ENCODE data around the gene FHOD3.

FHOD3 gene

DNA sequence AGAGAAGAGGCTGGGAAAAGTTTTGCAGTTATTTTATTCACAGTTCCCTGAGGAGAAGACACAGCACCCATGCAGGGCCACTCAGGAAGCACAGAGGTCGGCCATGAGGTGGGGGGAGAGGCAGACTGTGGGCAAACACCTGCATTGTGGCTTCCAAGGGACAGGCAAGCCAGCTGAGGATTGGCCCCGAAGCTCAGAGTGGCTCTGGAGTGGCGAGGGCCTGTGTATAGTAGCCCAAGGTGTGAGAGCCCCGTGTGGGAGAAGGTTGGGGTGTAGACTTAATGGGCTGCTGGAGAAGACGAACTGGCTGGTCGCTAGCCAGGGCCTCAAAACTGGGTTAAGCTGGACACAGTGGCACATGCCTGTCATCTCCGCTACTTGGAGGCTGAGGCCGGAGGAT lies 218.7 kb downstream of the FHOD3 start:
- Histone ChIP-seq H3K36me3 (ENCODE audit: control insufficient read depth, insufficient read depth, low read length) (no peaks in the 10 kb centered on the region), H3K4me3 (ENCODE audit: insufficient read depth, low read depth, low read length, poor library complexity, severe bottlenecking) (no peak overlapping the region), H3K9me3 (ENCODE audit: control insufficient read depth, low read length) (no peaks in the 10 kb centered on the region)

DNA sequence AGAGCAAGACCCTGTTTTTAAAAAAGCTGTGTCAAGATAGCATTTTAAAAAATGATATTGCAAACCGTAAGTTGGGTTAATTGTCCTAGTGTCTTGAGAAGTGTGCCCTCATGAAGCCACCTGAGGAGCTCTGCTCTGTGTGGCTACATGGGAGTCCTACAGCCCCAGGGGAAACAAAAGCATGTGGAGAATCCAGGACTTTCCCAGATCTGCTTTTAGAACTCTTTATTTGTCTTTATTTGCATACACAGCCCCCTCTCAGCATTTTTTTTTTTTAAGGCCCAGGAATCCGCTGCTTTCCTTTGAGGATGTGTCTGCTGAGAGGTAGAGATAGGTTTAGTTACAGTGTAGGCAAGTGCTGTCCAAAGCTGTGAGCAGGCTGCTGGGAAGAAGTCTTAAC lies 219.2 kb downstream of the FHOD3 start:
- no peaks in the 10 kb centered on the region for H3K9me3 ChIP-seq (ENCODE audit: control insufficient read depth, low read length)
- H3K27ac ChIP-seq (ENCODE audit: insufficient read depth, low read length, poor library complexity, severe bottlenecking) = no peak overlapping the region
- no peak for DNase-seq
- H3K4me3 ChIP-seq (ENCODE audit: insufficient read depth, low read depth, low read length, poor library complexity, severe bottlenecking) = no peak overlapping the region
- no peaks in the 10 kb centered on the region for H3K4me1 ChIP-seq (ENCODE audit: control insufficient read depth, insufficient read depth, low read length, poor library complexity, severe bottlenecking)
- H3K27me3 ChIP-seq (replicated peaks; ENCODE audit: control insufficient read depth, insufficient read depth, low read length, poor library complexity, severe bottlenecking) = no peaks in the 10 kb centered on the region
- no peaks in the 10 kb centered on the region for H3K36me3 ChIP-seq (ENCODE audit: control insufficient read depth, insufficient read depth, low read length)

More for the DNA sequence above, 218.7 kb downstream of the FHOD3 start:
- DNase-seq = no peak
- Histone ChIP-seq H3K27me3 (replicated peaks; ENCODE audit: control insufficient read depth, insufficient read depth, low read length, poor library complexity, severe bottlenecking) (no peaks in the 10 kb centered on the region), H3K4me1 (ENCODE audit: control insufficient read depth, insufficient read depth, low read length, poor library complexity, severe bottlenecking) (no peaks in the 10 kb centered on the region), H3K27ac (ENCODE audit: insufficient read depth, low read length, poor library complexity, severe bottlenecking) (no peak overlapping the region)

- Histone ChIP-seq H3K4me3 (ENCODE audit: insufficient read depth, low read depth, low read length, poor library complexity, severe bottlenecking) (no peak overlapping the region), H3K36me3 (ENCODE audit: control insufficient read depth, insufficient read depth, low read length) (no peaks in the 10 kb centered on the region), H3K27me3 (replicated peaks; ENCODE audit: control insufficient read depth, insufficient read depth, low read length, poor library complexity, severe bottlenecking) (no peaks in the 10 kb centered on the region), H3K9me3 (ENCODE audit: control insufficient read depth, low read length) (no peaks in the 10 kb centered on the region), H3K4me1 (ENCODE audit: control insufficient read depth, insufficient read depth, low read length, poor library complexity, severe bottlenecking) (no peaks in the 10 kb centered on the region), H3K27ac (ENCODE audit: insufficient read depth, low read length, poor library complexity, severe bottlenecking) (no peak overlapping the region)
- DNase-seq = no peak
Observed at GRCh38 chr18:36518839-36519238, 221.3 kb downstream of the FHOD3 start.

- no peaks in the 10 kb centered on the region for H3K4me1 ChIP-seq (ENCODE audit: control insufficient read depth, insufficient read depth, low read length, poor library complexity, severe bottlenecking)
- no peak for DNase-seq
- H3K36me3 ChIP-seq (ENCODE audit: control insufficient read depth, insufficient read depth, low read length) = no peaks in the 10 kb centered on the region
- no peaks in the 10 kb centered on the region for H3K27me3 ChIP-seq (replicated peaks; ENCODE audit: control insufficient read depth, insufficient read depth, low read length, poor library complexity, severe bottlenecking)
- no peak overlapping the region for H3K27ac ChIP-seq (ENCODE audit: insufficient read depth, low read length, poor library complexity, severe bottlenecking)
- H3K4me3 ChIP-seq (ENCODE audit: insufficient read depth, low read depth, low read length, poor library complexity, severe bottlenecking) = no peak overlapping the region
- H3K9me3 ChIP-seq (ENCODE audit: control insufficient read depth, low read length) = no peaks in the 10 kb centered on the region
Observed at GRCh38 chr18:36519358-36519757, 221.8 kb downstream of the FHOD3 start.

- DNase-seq = no peak
- Histone ChIP-seq H3K4me1 (ENCODE audit: control insufficient read depth, insufficient read depth, low read length, poor library complexity, severe bottlenecking) (no peaks in the 10 kb centered on the region), H3K27ac (ENCODE audit: insufficient read depth, low read length, poor library complexity, severe bottlenecking) (no peak overlapping the region), H3K36me3 (ENCODE audit: control insufficient read depth, insufficient read depth, low read length) (no peaks in the 10 kb centered on the region), H3K27me3 (replicated peaks; ENCODE audit: control insufficient read depth, insufficient read depth, low read length, poor library complexity, severe bottlenecking) (no peaks in the 10 kb centered on the region), H3K4me3 (ENCODE audit: insufficient read depth, low read depth, low read length, poor library complexity, severe bottlenecking) (no peak overlapping the region), H3K9me3 (ENCODE audit: control insufficient read depth, low read length) (no peaks in the 10 kb centered on the region)
Observed at GRCh38 chr18:36522509-36522908, 225.0 kb downstream of the FHOD3 start.

- Histone ChIP-seq H3K36me3 (ENCODE audit: control insufficient read depth, insufficient read depth, low read length) (no peaks in the 10 kb centered on the region), H3K9me3 (ENCODE audit: control insufficient read depth, low read length) (no peaks in the 10 kb centered on the region), H3K27ac (ENCODE audit: insufficient read depth, low read length, poor library complexity, severe bottlenecking) (no peak overlapping the region), H3K4me3 (ENCODE audit: insufficient read depth, low read depth, low read length, poor library complexity, severe bottlenecking) (no peak overlapping the region), H3K4me1 (ENCODE audit: control insufficient read depth, insufficient read depth, low read length, poor library complexity, severe bottlenecking) (no peaks in the 10 kb centered on the region), H3K27me3 (replicated peaks; ENCODE audit: control insufficient read depth, insufficient read depth, low read length, poor library complexity, severe bottlenecking) (no peaks in the 10 kb centered on the region)
- no peak for DNase-seq
Observed at GRCh38 chr18:36525913-36526312, 228.4 kb downstream of the FHOD3 start.

GRCh38 chr18:36526611-36527010 lies 229.1 kb downstream of the FHOD3 start:
- Histone ChIP-seq H3K27me3 (replicated peaks; ENCODE audit: control insufficient read depth, insufficient read depth, low read length, poor library complexity, severe bottlenecking) (no peaks in the 10 kb centered on the region), H3K27ac (ENCODE audit: insufficient read depth, low read length, poor library complexity, severe bottlenecking) (no peak overlapping the region), H3K36me3 (ENCODE audit: control insufficient read depth, insufficient read depth, low read length) (no peaks in the 10 kb centered on the region), H3K4me1 (ENCODE audit: control insufficient read depth, insufficient read depth, low read length, poor library complexity, severe bottlenecking) (no peaks in the 10 kb centered on the region), H3K9me3 (ENCODE audit: control insufficient read depth, low read length) (no peaks in the 10 kb centered on the region), H3K4me3 (ENCODE audit: insufficient read depth, low read depth, low read length, poor library complexity, severe bottlenecking) (no peak overlapping the region)
- DNase-seq = no peak

- Histone ChIP-seq H3K4me3 (ENCODE audit: insufficient read depth, low read depth, low read length, poor library complexity, severe bottlenecking) (no peak overlapping the region), H3K27ac (ENCODE audit: insufficient read depth, low read length, poor library complexity, severe bottlenecking) (no peak overlapping the region)
- no peak for DNase-seq
Observed at GRCh38 chr18:36527051-36527450, 229.5 kb downstream of the FHOD3 start.

DNA sequence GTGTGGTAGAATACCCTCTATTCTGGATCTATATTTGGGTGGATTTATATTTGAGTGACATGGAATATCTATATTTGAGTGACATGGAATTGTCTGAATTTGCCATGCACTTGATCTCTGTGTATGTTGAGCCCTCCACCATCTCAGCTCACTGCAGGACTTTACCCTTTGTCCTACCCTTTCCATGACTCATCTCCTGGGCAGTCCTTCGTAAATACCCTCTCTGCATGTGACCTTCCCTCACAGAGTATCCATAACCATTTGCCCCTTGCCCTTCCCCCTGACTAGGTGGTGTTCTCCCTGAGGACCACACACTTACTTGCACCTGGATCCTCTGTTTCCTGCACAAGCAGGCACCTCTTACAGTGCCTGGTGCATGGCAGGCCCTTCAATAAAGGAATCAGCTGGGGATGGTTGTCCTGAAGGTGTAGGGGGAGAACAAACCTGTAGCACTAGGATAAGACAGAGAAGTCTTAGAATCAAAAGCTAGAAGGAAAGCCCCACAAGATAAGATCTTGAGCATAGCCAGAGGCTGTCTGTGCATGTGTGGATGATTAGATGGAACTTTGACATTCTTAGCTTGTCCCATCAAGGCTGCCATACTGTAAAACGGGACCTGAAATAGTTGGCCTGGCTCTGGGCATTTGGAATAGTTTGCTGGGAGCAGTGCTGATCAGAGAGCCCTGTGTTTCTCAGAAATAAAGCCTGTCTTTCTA lies 230.4 kb downstream of the FHOD3 start:
- no peak for DNase-seq
- H3K27ac ChIP-seq (ENCODE audit: insufficient read depth, low read length, poor library complexity, severe bottlenecking) = no peak overlapping the region

More at GRCh38 chr18:36527051-36527450, 229.5 kb downstream of the FHOD3 start:
- Histone ChIP-seq H3K27me3 (replicated peaks; ENCODE audit: control insufficient read depth, insufficient read depth, low read length, poor library complexity, severe bottlenecking) (no peaks in the 10 kb centered on the region), H3K9me3 (ENCODE audit: control insufficient read depth, low read length) (no peaks in the 10 kb centered on the region), H3K36me3 (ENCODE audit: control insufficient read depth, insufficient read depth, low read length) (no peaks in the 10 kb centered on the region), H3K4me1 (ENCODE audit: control insufficient read depth, insufficient read depth, low read length, poor library complexity, severe bottlenecking) (no peaks in the 10 kb centered on the region)

GRCh38 chr18:36529747-36530146 lies 232.2 kb downstream of the FHOD3 start:
- no peak for DNase-seq
- Histone ChIP-seq H3K27ac (ENCODE audit: insufficient read depth, low read length, poor library complexity, severe bottlenecking) (no peak overlapping the region), H3K9me3 (ENCODE audit: control insufficient read depth, low read length) (no peaks in the 10 kb centered on the region), H3K4me1 (ENCODE audit: control insufficient read depth, insufficient read depth, low read length, poor library complexity, severe bottlenecking) (no peaks in the 10 kb centered on the region), H3K4me3 (ENCODE audit: insufficient read depth, low read depth, low read length, poor library complexity, severe bottlenecking) (no peak overlapping the region), H3K27me3 (replicated peaks; ENCODE audit: control insufficient read depth, insufficient read depth, low read length, poor library complexity, severe bottlenecking) (no peaks in the 10 kb centered on the region), H3K36me3 (ENCODE audit: control insufficient read depth, insufficient read depth, low read length) (no peaks in the 10 kb centered on the region)

More for the DNA sequence above, 230.4 kb downstream of the FHOD3 start:
- H3K36me3 ChIP-seq (ENCODE audit: control insufficient read depth, insufficient read depth, low read length) = no peaks in the 10 kb centered on the region
- no peaks in the 10 kb centered on the region for H3K9me3 ChIP-seq (ENCODE audit: control insufficient read depth, low read length)
- no peak overlapping the region for H3K4me3 ChIP-seq (ENCODE audit: insufficient read depth, low read depth, low read length, poor library complexity, severe bottlenecking)
- no peaks in the 10 kb centered on the region for H3K4me1 ChIP-seq (ENCODE audit: control insufficient read depth, insufficient read depth, low read length, poor library complexity, severe bottlenecking)
- no peaks in the 10 kb centered on the region for H3K27me3 ChIP-seq (replicated peaks; ENCODE audit: control insufficient read depth, insufficient read depth, low read length, poor library complexity, severe bottlenecking)
